KMS-11 (cell line): Measurements from ENCODE around the gene IMPDH1.
A peak's percentile ranks its signal among the peaks of the same experiment; 100 is the strongest.

Experiments
- H2AFZ ChIP-seq: fragments of 200-600 bp; sonication (generic); 2 replicates; pipeline ENCODE4 v1.6.1; 2016; ENCODE audit warnings: antibody characterized with exemption, mixed run types, low read depth
- H3K27ac ChIP-seq: fragments of 200-600 bp; sonication (generic); 2 replicates; pipeline ENCODE4 v1.6.1; 2016; ENCODE audit warnings: mild to moderate bottlenecking, mixed run types
- H3K27me3 ChIP-seq: fragments of 200-600 bp; sonication (generic); 2 replicates; pipeline ENCODE4 v1.6.1; 2017; ENCODE audit warnings: mild to moderate bottlenecking, low read depth, mixed run types, moderate library complexity; ENCODE audit not compliant: insufficient read depth
- H3K36me3 ChIP-seq: fragments of 200-600 bp; sonication (generic); 2 replicates; pipeline ENCODE4 v1.6.1; 2017; ENCODE audit warnings: mild to moderate bottlenecking, mixed run types; ENCODE audit not compliant: insufficient read depth
- H3K4me1 ChIP-seq: fragments of 200-600 bp; sonication (generic); 2 replicates; pipeline ENCODE4 v1.6.1; 2016; ENCODE audit warnings: mild to moderate bottlenecking, low read depth, mixed run types; ENCODE audit not compliant: poor library complexity, severe bottlenecking
- H3K4me2 ChIP-seq: fragments of 200-600 bp; sonication (generic); 2 replicates; pipeline ENCODE4 v1.7.0; 2016; ENCODE audit warnings: mild to moderate bottlenecking, mixed run types
- H3K4me3 ChIP-seq: fragments of 200-600 bp; sonication (generic); IDR thresholded peaks from 2 replicates; pipeline ENCODE4 v1.6.1; 2017; ENCODE audit warnings: low read depth, low read length, mixed read lengths; ENCODE audit not compliant: insufficient read depth
- H3K79me2 ChIP-seq: fragments of 200-600 bp; sonication (generic); 2 replicates; pipeline ENCODE4 v1.6.1; 2016; ENCODE audit warnings: low read depth, mixed run types; ENCODE audit not compliant: insufficient read depth
- H3K9ac ChIP-seq: fragments of 200-600 bp; sonication (generic); 2 replicates; pipeline ENCODE4 v1.6.1; 2016; ENCODE audit warnings: mild to moderate bottlenecking, mixed run types
- H4K20me1 ChIP-seq: fragments of 200-600 bp; sonication (generic); 2 replicates; pipeline ENCODE4 v1.6.1; 2016; ENCODE audit warnings: mild to moderate bottlenecking, mixed run types; ENCODE audit not compliant: insufficient read depth
- CTCF ChIP-seq: fragments of 200-600 bp; sonication (generic); conservative IDR thresholded peaks from 2 replicates; pipeline ENCODE4 v1.6.1; 2017; ENCODE audit warnings: low read depth, mild to moderate bottlenecking, antibody characterized with exemption, low read length, moderate library complexity, mixed read lengths

Gene IMPDH1

GRCh38 chr7:128415217-128415785 lies 5.5 kb upstream of the IMPDH1 start:
- Histone ChIP-seq H3K4me2 (no peak overlapping the region), H3K79me2 (no peaks in the 10 kb centered on the region), H3K27ac (no peak overlapping the region), H3K4me1 (peaks cover 14% of the 10 kb centered on the region), H3K27me3 (peaks cover 8% of the 10 kb centered on the region; the same call in 1 of the 2 replicates), H3K9ac (no peak overlapping the region), H3K4me3 (no peak overlapping the region), H2AFZ (no peak overlapping the region), H4K20me1 (no peaks in the 10 kb centered on the region), H3K36me3 (no peaks in the 10 kb centered on the region)
- TF ChIP-seq CTCF: no peak

- Histone ChIP-seq H4K20me1 (no peaks in the 10 kb centered on the region), H3K4me3 (no peak overlapping the region), H3K27ac (peak overlapping the region; percentile 15; the same call in 1 of the 2 replicates), H3K4me2 (peak overlapping the region; percentile 73), H3K79me2 (no peaks in the 10 kb centered on the region; the same call in 1 of the 2 replicates), H3K36me3 (no peaks in the 10 kb centered on the region), H2AFZ (peak overlapping the region; percentile 99), H3K9ac (peak overlapping the region; percentile 5; the same call in 1 of the 2 replicates), H3K4me1 (peaks cover 23% of the 10 kb centered on the region), H3K27me3 (peaks cover 17% of the 10 kb centered on the region; the same call in 1 of the 2 replicates)
- TF ChIP-seq CTCF: no peak
These were observed 620 bp upstream of the IMPDH1 start for GRCh38 chr7:128410451-128410753.

- Histone ChIP-seq H3K36me3 (no peaks in the 10 kb centered on the region), H3K27ac (no peak overlapping the region), H2AFZ (peak overlapping the region; percentile 99), H3K79me2 (peaks cover 14% of the 10 kb centered on the region), H3K9ac (no peak overlapping the region; the same call in 1 of the 2 replicates), H4K20me1 (peaks cover 6% of the 10 kb centered on the region), H3K4me3 (no peak overlapping the region), H3K4me2 (peak overlapping the region; percentile 69), H3K27me3 (peaks cover 17% of the 10 kb centered on the region; the same call in 1 of the 2 replicates), H3K4me1 (peaks cover 31% of the 10 kb centered on the region)
- no peak for TF ChIP-seq CTCF
These were observed 830 bp downstream of the IMPDH1 start for GRCh38 chr7:128408709-128409595.

- no peak overlapping the region for H3K27ac ChIP-seq
- no peak for TF ChIP-seq CTCF
- H3K4me3 ChIP-seq: no peak overlapping the region
- peaks cover 6% of the 10 kb centered on the region for H4K20me1 ChIP-seq
- H3K27me3 ChIP-seq: peaks cover 13% of the 10 kb centered on the region; the same call in 1 of the 2 replicates
- H3K79me2 ChIP-seq: peaks cover 23% of the 10 kb centered on the region
- no peak overlapping the region for H3K9ac ChIP-seq
- peaks cover 37% of the 10 kb centered on the region for H3K4me1 ChIP-seq
- no peak overlapping the region for H2AFZ ChIP-seq
- H3K36me3 ChIP-seq: no peaks in the 10 kb centered on the region
- no peak overlapping the region; the same call in 1 of the 2 replicates for H3K4me2 ChIP-seq
These were observed 1.8 kb downstream of the IMPDH1 start for GRCh38 chr7:128407751-128408708.
